ENCODE measurements around the gene VPS16. TPM values are rescaled to one million over a fixed set of nuclear protein-coding genes. Genes with fewer than 3 reads are reported as not detected.

VPS16 gene
- total and polyA plus RNA-seq, 11 donors = 13.9 to 28.6 (median 19.7) TPM

DNA sequence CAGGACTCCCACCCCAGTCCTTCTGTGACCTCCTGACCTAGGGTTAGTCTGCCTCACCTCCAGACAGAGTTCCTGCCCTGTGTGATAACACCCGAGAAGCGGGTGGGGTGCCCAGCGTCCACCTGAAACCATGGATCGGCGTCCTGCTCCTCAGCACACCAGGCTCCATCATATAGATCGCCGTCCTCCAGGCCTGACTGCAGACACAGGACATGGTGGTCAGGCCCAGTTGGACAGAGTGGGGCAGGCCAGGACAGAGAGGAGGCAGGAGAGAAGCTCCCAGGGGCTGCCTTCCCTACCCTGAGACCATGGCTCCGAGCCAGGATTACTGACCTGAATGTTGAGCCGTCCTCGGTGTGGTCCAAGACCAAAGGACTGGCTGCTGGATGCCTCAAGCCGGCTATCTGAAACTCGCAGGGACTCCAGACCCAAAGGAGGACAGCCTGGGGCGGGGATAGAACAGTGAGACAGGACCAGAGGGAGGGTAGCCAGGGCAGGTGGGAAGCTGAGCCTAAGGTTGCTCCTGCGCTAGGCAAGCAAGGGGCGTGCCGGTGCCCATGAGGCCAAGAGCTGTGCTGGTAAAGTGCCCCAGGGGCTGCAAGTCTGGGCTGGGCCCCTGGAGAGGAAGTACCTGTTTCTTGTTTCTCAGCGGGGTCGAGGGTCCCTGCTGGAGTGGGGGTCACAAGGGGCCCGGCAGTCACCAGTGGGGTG, 42.3 kb upstream of the VPS16 start:
- 87 to 93% (median 90%) methylated on average over 17 to 19 of the region's 19 CpGs for WGBS, 4 donors
- intact Hi-C loops (cut with DNase I) = no loop called here
- Histone ChIP-seq H3K9me3 (peaks cover 0 to 5% (median 0%) of the 10 kb centered on the region in 12 donors), H3K27me3 (peaks cover 25 to 89% (median 60%) of the 10 kb centered on the region in 9 donors), H3K27ac (no peak overlapping the region), H3K4me1 (peaks cover 0 to 23% (median 0%) of the 10 kb centered on the region in 12 donors), H3K36me3 (no peaks in the 10 kb centered on the region), H3K4me3 (no peak overlapping the region)
- no peak for ATAC-seq
- no peak for DNase-seq
- TF ChIP-seq POLR2A (IDR thresholded peaks at IDR 0.05) (no peak), CTCF (IDR thresholded peaks at IDR 0.05) (no peak)

DNA sequence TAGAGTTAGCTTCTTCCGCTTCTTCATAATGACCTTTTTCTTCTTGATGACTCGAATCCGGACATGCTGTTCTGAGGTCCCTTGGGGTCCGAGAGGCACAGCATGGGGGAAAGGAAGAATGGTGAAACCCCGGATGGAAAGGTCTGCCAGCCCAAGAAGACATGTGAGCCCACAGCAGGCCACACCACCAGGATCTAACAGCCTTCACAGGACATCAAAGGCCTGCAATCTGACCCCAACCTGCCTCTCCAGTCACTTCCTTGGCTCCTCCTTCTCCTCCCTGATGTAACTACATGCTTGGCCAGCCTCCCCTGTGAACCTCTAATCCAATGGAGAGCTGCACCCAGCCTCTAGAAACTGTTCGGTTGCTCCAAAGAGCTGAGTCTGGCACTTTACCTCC, 41.7 kb upstream of the VPS16 start:
- H3K9me3 ChIP-seq = peaks cover 0 to 5% (median 0%) of the 10 kb centered on the region in 12 donors
- H3K4me3 ChIP-seq = no peak overlapping the region
- DNase-seq = no peak
- H3K4me1 ChIP-seq = peaks cover 0 to 23% (median 0%) of the 10 kb centered on the region in 12 donors
- H3K36me3 ChIP-seq = no peaks in the 10 kb centered on the region
- H3K27ac ChIP-seq = no peak overlapping the region
- no peak for ATAC-seq
- intact Hi-C loops (cut with DNase I) = no loop called here
- WGBS, 4 donors = 69 to 81% (median 76%) methylated on average over 6 of the region's 6 CpGs
- H3K27me3 ChIP-seq = peaks cover 25 to 89% (median 62%) of the 10 kb centered on the region in 9 donors
- TF ChIP-seq CTCF (IDR thresholded peaks at IDR 0.05) = no peak

GRCh38 chr20:2799271-2799670, 41.3 kb upstream of the VPS16 start:
- Histone ChIP-seq H3K27me3 (peaks cover 25 to 90% (median 67%) of the 10 kb centered on the region in 9 donors), H3K27ac (no peak overlapping the region), H3K4me1 (peaks cover 0 to 23% (median 0%) of the 10 kb centered on the region in 12 donors), H3K36me3 (no peaks in the 10 kb centered on the region), H3K4me3 (peak overlapping the region in 6 of 12 donors; percentile 20 to 50 (median 40)), H3K9me3 (peaks cover 0 to 5% (median 0%) of the 10 kb centered on the region in 12 donors)
- 56 to 65% (median 65%) methylated on average over 9 of the region's 9 CpGs for whole genome bisulfite sequencing, 4 donors
- TF ChIP-seq POLR2A (IDR thresholded peaks at IDR 0.05) = no peak
- no peak for TF ChIP-seq CTCF (IDR thresholded peaks at IDR 0.05)
- ATAC-seq (no peak), DNase-seq (no peak)
- intact Hi-C loops (cut with DNase I) = no loop called here

DNA sequence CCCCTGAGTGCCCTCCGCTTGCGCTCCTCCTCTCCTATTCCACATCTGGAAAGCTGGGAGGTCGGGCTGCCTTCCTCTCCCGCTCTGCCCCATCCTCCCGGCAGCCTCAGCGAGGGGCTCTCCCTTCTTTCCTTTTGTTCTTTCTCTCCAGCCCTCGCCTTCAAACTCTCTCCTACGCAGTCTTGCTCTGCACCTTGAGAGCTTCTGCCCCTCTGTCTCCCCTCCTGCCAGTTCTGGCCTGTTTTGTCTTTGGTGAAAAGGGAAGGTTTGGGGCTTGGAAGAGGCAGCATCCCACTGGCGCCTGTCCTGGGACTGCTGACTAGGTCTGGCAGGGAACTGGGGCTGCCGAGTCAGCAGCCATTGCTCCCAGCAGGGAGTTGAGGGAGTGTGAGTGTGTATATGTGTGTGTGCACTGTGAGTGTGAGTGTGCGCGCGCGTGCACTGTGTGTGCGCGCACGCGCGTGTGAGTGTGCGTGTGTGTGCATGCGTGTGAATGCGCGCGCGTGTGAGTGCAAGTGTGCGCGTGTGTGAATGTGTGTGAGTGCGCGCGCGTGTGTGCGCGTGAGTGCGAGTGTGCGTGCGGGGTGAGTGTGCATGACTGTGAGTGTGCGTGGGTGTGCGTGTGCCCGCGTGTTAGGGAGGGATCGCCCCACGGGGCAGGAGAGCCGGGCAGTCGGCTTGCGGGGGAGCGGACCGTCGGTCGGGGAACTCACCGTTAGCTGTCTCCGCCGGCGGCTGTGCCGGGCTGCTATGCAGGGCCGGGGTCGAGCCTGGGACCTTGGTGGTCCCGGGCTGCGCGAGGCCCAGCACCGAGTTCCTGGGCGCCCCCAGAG, 40.6 kb upstream of the VPS16 start:
- Histone ChIP-seq H3K9me3 (peaks cover 0 to 5% (median 0%) of the 10 kb centered on the region in 12 donors), H3K4me3 (peak overlapping the region in 10 of 12 donors; percentile 3 to 50 (median 33)), H3K27ac (no peak overlapping the region), H3K36me3 (no peaks in the 10 kb centered on the region), H3K4me1 (peaks cover 0 to 23% (median 0%) of the 10 kb centered on the region in 12 donors), H3K27me3 (peaks cover 26 to 96% (median 71%) of the 10 kb centered on the region in 9 donors)
- DNase-seq (no peak), ATAC-seq (peak in 3 of 4 donors; percentile 22 to 49 (median 35))
- intact Hi-C loops (cut with DNase I) = no loop called here
- WGBS, 4 donors = 2 to 6% (median 3%) methylated on average over 43 to 61 of the region's 61 CpGs
- TF ChIP-seq CTCF (IDR thresholded peaks at IDR 0.05) (no peak), POLR2A (IDR thresholded peaks at IDR 0.05) (no peak)

Measured in heart left ventricle (tissue), 16 donors.